ENCODE data around the gene CFAP77.

Gene CFAP77

GRCh38 chr9:132539096-132539495 lies 129.1 kb downstream of the CFAP77 start:
- DNase-seq (ENCODE audit: low read depth in 2 of 2), result no peak
- no peak overlapping the region for H3K4me3 ChIP-seq (replicated peaks in 1 of 2; ENCODE audit: low read depth in 2 of 2, low read length in 2 of 2)
- no peak for TF ChIP-seq CTCF (IDR thresholded peaks at IDR 0.05; ENCODE audit: low read depth, low read length)

GRCh38 chr9:132541051-132541450 lies 131.0 kb downstream of the CFAP77 start:
- TF ChIP-seq CTCF (IDR thresholded peaks at IDR 0.05; ENCODE audit: low read depth, low read length), result no peak
- no peak overlapping the region for H3K4me3 ChIP-seq (replicated peaks in 1 of 2; ENCODE audit: low read depth in 2 of 2, low read length in 2 of 2)
- DNase-seq (ENCODE audit: low read depth in 2 of 2), result no peak

GRCh38 chr9:132541870-132542830 lies 132.1 kb downstream of the CFAP77 start:
- no peak for DNase-seq (ENCODE audit: low read depth in 2 of 2)
- no peak overlapping the region for H3K4me3 ChIP-seq (replicated peaks in 1 of 2; ENCODE audit: low read depth in 2 of 2, low read length in 2 of 2)
- TF ChIP-seq CTCF (IDR thresholded peaks at IDR 0.05; ENCODE audit: low read depth, low read length), result no peak

GRCh38 chr9:132543251-132543650 lies 133.2 kb downstream of the CFAP77 start:
- TF ChIP-seq CTCF (IDR thresholded peaks at IDR 0.05; ENCODE audit: low read depth, low read length), result no peak
- H3K4me3 ChIP-seq (replicated peaks in 1 of 2; ENCODE audit: low read depth in 2 of 2, low read length in 2 of 2), result no peak overlapping the region
- no peak for DNase-seq (ENCODE audit: low read depth in 2 of 2)

- no peak for TF ChIP-seq CTCF (IDR thresholded peaks at IDR 0.05; ENCODE audit: low read depth, low read length)
- no peak overlapping the region for H3K4me3 ChIP-seq (replicated peaks in 1 of 2; ENCODE audit: low read depth in 2 of 2, low read length in 2 of 2)
- no peak for DNase-seq (ENCODE audit: low read depth in 2 of 2)
Observed at GRCh38 chr9:132543960-132544359, 133.9 kb downstream of the CFAP77 start.

- no peak for TF ChIP-seq CTCF (IDR thresholded peaks at IDR 0.05; ENCODE audit: low read depth, low read length)
- H3K4me3 ChIP-seq (replicated peaks in 1 of 2; ENCODE audit: low read depth in 2 of 2, low read length in 2 of 2), result no peak overlapping the region
- no peak for DNase-seq (ENCODE audit: low read depth in 2 of 2)
Observed at GRCh38 chr9:132545578-132545977, 135.6 kb downstream of the CFAP77 start.

Measured in cardiac fibroblast (primary cell).